ENCODE measurements around the gene DNER. TPM values are rescaled to one million over a fixed set of nuclear protein-coding genes. Genes with fewer than 3 reads are reported as not detected.

Gene DNER
- total and polyA plus RNA-seq, 4 donors, result 56.5 to 446 (median 269) TPM

DNA sequence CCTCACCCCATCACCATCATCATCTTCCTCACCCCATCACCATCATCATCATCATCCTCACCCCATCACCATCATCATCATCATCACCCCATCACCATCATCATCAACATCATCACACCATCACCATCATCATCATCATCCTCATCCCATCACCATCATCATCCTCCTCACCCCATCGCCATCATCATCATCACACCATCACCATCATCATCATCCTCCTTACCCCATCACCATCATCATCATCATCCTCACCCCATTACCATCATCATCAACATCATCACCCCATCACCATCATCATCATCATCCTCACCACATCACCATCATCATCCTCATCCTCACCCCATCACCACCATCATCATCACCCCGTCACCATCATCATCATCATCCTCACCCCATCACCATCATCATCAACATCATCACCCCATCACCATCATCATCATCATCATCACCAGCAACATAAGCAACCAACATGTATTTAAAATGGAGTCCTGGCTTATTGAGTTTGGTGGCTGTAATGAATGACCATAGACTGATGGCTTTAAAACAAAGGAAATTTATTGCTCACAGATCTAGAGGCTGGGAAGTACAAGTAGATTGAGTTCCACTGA lies 150.0 kb downstream of the DNER start:
- H3K27ac ChIP-seq (ENCODE audit: low read depth, low read length), result no peak overlapping the region
- H3K4me3 ChIP-seq (ENCODE audit: low read depth, low read length), result no peak overlapping the region
- no peak for DNase-seq (ENCODE audit: low read depth in 4 of 6, low spot score in 6 of 6)
- no peaks in the 10 kb centered on the region for H3K27me3 ChIP-seq (ENCODE audit: control insufficient read depth, insufficient read depth, low read length)
- no peaks in the 10 kb centered on the region for H3K36me3 ChIP-seq (ENCODE audit: control insufficient read depth, insufficient read depth, low read length)
- 94% methylated on average over 2 of the region's 2 CpGs for WGBS (ENCODE audit: insufficient coverage)
- no peaks in the 10 kb centered on the region for H3K4me1 ChIP-seq (ENCODE audit: control insufficient read depth, insufficient read depth, low read length)
- no peaks in the 10 kb centered on the region for H3K9me3 ChIP-seq (ENCODE audit: control insufficient read depth, insufficient read depth, low read length)

- H3K4me3 ChIP-seq (ENCODE audit: low read depth, low read length), result no peak overlapping the region
- no peak for DNase-seq (ENCODE audit: low read depth in 4 of 6, low spot score in 6 of 6)
- no peak overlapping the region for H3K27ac ChIP-seq (ENCODE audit: low read depth, low read length)
- H3K36me3 ChIP-seq (ENCODE audit: control insufficient read depth, insufficient read depth, low read length), result no peaks in the 10 kb centered on the region
- WGBS (ENCODE audit: insufficient coverage), result 83% methylated on average over 5 of the region's 5 CpGs
- no peaks in the 10 kb centered on the region for H3K4me1 ChIP-seq (ENCODE audit: control insufficient read depth, insufficient read depth, low read length)
- no peaks in the 10 kb centered on the region for H3K27me3 ChIP-seq (ENCODE audit: control insufficient read depth, insufficient read depth, low read length)
- no peaks in the 10 kb centered on the region for H3K9me3 ChIP-seq (ENCODE audit: control insufficient read depth, insufficient read depth, low read length)
Observed at GRCh38 chr2:229563388-229563787, 151.0 kb downstream of the DNER start.

GRCh38 chr2:229562472-229563127 lies 151.8 kb downstream of the DNER start:
- H3K36me3 ChIP-seq (ENCODE audit: control insufficient read depth, insufficient read depth, low read length), result no peaks in the 10 kb centered on the region
- no peak for DNase-seq (ENCODE audit: low read depth in 4 of 6, low spot score in 6 of 6)
- H3K4me3 ChIP-seq (ENCODE audit: low read depth, low read length), result no peak overlapping the region
- no peaks in the 10 kb centered on the region for H3K9me3 ChIP-seq (ENCODE audit: control insufficient read depth, insufficient read depth, low read length)
- H3K27me3 ChIP-seq (ENCODE audit: control insufficient read depth, insufficient read depth, low read length), result no peaks in the 10 kb centered on the region
- no peak overlapping the region for H3K27ac ChIP-seq (ENCODE audit: low read depth, low read length)
- no peaks in the 10 kb centered on the region for H3K4me1 ChIP-seq (ENCODE audit: control insufficient read depth, insufficient read depth, low read length)
- WGBS (ENCODE audit: insufficient coverage), result no CpG with 5 or more reads among the region's 1 CpG

DNA sequence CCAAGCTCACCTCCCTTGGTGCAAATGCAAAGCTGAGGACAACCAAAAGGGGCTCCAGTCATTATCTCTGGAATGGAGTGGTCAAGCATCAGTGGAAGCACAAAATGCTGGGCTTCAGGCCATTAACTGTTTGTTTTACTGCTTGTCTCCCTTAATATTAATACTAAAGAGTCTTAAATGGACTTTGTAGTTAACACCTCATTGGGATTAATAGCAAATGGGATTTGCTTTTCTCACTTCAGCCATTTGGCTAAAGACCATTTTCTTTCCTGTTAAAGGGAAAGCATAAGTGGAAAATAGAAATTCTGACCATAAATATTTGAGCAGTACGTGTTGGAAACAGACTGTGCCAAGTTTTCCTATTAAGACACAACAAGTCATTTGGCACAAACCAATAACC lies 154.4 kb downstream of the DNER start:
- Histone ChIP-seq H3K4me1 (ENCODE audit: control insufficient read depth, insufficient read depth, low read length) (no peaks in the 10 kb centered on the region), H3K27ac (ENCODE audit: low read depth, low read length) (no peak overlapping the region), H3K36me3 (ENCODE audit: control insufficient read depth, insufficient read depth, low read length) (no peaks in the 10 kb centered on the region), H3K9me3 (ENCODE audit: control insufficient read depth, insufficient read depth, low read length) (no peaks in the 10 kb centered on the region), H3K4me3 (ENCODE audit: low read depth, low read length) (no peak overlapping the region), H3K27me3 (ENCODE audit: control insufficient read depth, insufficient read depth, low read length) (no peaks in the 10 kb centered on the region)
- DNase-seq (ENCODE audit: low read depth in 4 of 6, low spot score in 6 of 6), result peak in 1 of 6 donors; percentile 80
- no CpG with 5 or more reads among the region's 1 CpG for WGBS (ENCODE audit: insufficient coverage)

DNA sequence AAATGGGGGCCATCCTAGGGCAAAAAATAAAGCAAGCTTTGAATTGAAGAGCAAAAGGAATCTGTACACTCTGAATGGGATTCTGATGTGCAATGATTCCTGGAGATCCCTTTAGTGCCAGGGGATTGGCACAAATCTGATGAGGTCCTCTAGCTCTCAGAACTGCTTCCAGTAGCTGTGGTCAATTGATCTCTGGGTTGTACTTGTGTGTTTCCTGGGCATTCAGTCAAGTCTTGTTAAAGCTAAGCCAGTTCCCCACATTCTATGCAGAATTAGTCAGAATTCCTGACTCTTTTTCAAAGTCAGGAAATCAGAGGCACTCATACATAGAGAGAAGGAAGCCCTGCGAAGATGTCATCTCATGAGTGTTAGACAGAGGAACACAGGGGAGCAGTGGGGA lies 161.3 kb downstream of the DNER start:
- no peaks in the 10 kb centered on the region for H3K9me3 ChIP-seq (ENCODE audit: control insufficient read depth, insufficient read depth, low read length)
- no peak overlapping the region for H3K4me3 ChIP-seq (ENCODE audit: low read depth, low read length)
- no peaks in the 10 kb centered on the region for H3K4me1 ChIP-seq (ENCODE audit: control insufficient read depth, insufficient read depth, low read length)
- no peaks in the 10 kb centered on the region for H3K27me3 ChIP-seq (ENCODE audit: control insufficient read depth, insufficient read depth, low read length)
- no peak overlapping the region for H3K27ac ChIP-seq (ENCODE audit: low read depth, low read length)
- 100% methylated on average over 1 of the region's 1 CpG for WGBS (ENCODE audit: insufficient coverage)
- DNase-seq (ENCODE audit: low read depth in 4 of 6, low spot score in 6 of 6), result no peak
- H3K36me3 ChIP-seq (ENCODE audit: control insufficient read depth, insufficient read depth, low read length), result peaks cover 16% of the 10 kb centered on the region

- peaks cover 18% of the 10 kb centered on the region for H3K36me3 ChIP-seq (ENCODE audit: control insufficient read depth, insufficient read depth, low read length)
- no peak overlapping the region for H3K27ac ChIP-seq (ENCODE audit: low read depth, low read length)
- no peaks in the 10 kb centered on the region for H3K9me3 ChIP-seq (ENCODE audit: control insufficient read depth, insufficient read depth, low read length)
- H3K4me3 ChIP-seq (ENCODE audit: low read depth, low read length), result no peak overlapping the region
- DNase-seq (ENCODE audit: low read depth in 4 of 6, low spot score in 6 of 6), result no peak
- 95% methylated on average over 6 of the region's 13 CpGs for WGBS (ENCODE audit: insufficient coverage)
- H3K4me1 ChIP-seq (ENCODE audit: control insufficient read depth, insufficient read depth, low read length), result no peaks in the 10 kb centered on the region
- no peaks in the 10 kb centered on the region for H3K27me3 ChIP-seq (ENCODE audit: control insufficient read depth, insufficient read depth, low read length)
Observed at GRCh38 chr2:229543176-229543873, 171.0 kb downstream of the DNER start.

GRCh38 chr2:229539628-229540027 lies 174.7 kb downstream of the DNER start:
- WGBS (ENCODE audit: insufficient coverage), result 87% methylated on average over 7 of the region's 8 CpGs

GRCh38 chr2:229531594-229531993 lies 182.8 kb downstream of the DNER start:
- DNase-seq (ENCODE audit: low read depth in 4 of 6, low spot score in 6 of 6), result no peak
- no CpG with 5 or more reads among the region's 2 CpGs for WGBS (ENCODE audit: insufficient coverage)
- Histone ChIP-seq H3K4me3 (ENCODE audit: low read depth, low read length) (no peak overlapping the region), H3K4me1 (ENCODE audit: control insufficient read depth, insufficient read depth, low read length) (no peaks in the 10 kb centered on the region), H3K9me3 (ENCODE audit: control insufficient read depth, insufficient read depth, low read length) (no peaks in the 10 kb centered on the region), H3K27ac (ENCODE audit: low read depth, low read length) (no peak overlapping the region), H3K36me3 (ENCODE audit: control insufficient read depth, insufficient read depth, low read length) (peaks cover under 1% of the 10 kb centered on the region), H3K27me3 (ENCODE audit: control insufficient read depth, insufficient read depth, low read length) (no peaks in the 10 kb centered on the region)

More at GRCh38 chr2:229539628-229540027, 174.7 kb downstream of the DNER start:
- no peak for DNase-seq (ENCODE audit: low read depth in 4 of 6, low spot score in 6 of 6)
- Histone ChIP-seq H3K4me3 (ENCODE audit: low read depth, low read length) (no peak overlapping the region), H3K27me3 (ENCODE audit: control insufficient read depth, insufficient read depth, low read length) (no peaks in the 10 kb centered on the region), H3K9me3 (ENCODE audit: control insufficient read depth, insufficient read depth, low read length) (no peaks in the 10 kb centered on the region), H3K4me1 (ENCODE audit: control insufficient read depth, insufficient read depth, low read length) (no peaks in the 10 kb centered on the region), H3K27ac (ENCODE audit: low read depth, low read length) (no peak overlapping the region), H3K36me3 (ENCODE audit: control insufficient read depth, insufficient read depth, low read length) (peaks cover 10% of the 10 kb centered on the region)

GRCh38 chr2:229530434-229530833 lies 183.9 kb downstream of the DNER start:
- no peaks in the 10 kb centered on the region for H3K4me1 ChIP-seq (ENCODE audit: control insufficient read depth, insufficient read depth, low read length)
- 73% methylated on average over 5 of the region's 6 CpGs for WGBS (ENCODE audit: insufficient coverage)
- H3K27me3 ChIP-seq (ENCODE audit: control insufficient read depth, insufficient read depth, low read length), result no peaks in the 10 kb centered on the region
- H3K27ac ChIP-seq (ENCODE audit: low read depth, low read length), result peak overlapping the region; percentile 10
- no peaks in the 10 kb centered on the region for H3K36me3 ChIP-seq (ENCODE audit: control insufficient read depth, insufficient read depth, low read length)
- H3K4me3 ChIP-seq (ENCODE audit: low read depth, low read length), result no peak overlapping the region
- no peaks in the 10 kb centered on the region for H3K9me3 ChIP-seq (ENCODE audit: control insufficient read depth, insufficient read depth, low read length)
- peak in 1 of 6 donors; percentile 78 for DNase-seq (ENCODE audit: low read depth in 4 of 6, low spot score in 6 of 6)

Data from spinal cord (tissue), 10 donors.